ENCODE measurements around the gene NAALADL1. TPM values are rescaled to one million over a fixed set of nuclear protein-coding genes. Genes with fewer than 3 reads are reported as not detected.

NAALADL1 gene
- total RNA-seq, 1 donor from 2014 or later: 27.9 TPM

DNA sequence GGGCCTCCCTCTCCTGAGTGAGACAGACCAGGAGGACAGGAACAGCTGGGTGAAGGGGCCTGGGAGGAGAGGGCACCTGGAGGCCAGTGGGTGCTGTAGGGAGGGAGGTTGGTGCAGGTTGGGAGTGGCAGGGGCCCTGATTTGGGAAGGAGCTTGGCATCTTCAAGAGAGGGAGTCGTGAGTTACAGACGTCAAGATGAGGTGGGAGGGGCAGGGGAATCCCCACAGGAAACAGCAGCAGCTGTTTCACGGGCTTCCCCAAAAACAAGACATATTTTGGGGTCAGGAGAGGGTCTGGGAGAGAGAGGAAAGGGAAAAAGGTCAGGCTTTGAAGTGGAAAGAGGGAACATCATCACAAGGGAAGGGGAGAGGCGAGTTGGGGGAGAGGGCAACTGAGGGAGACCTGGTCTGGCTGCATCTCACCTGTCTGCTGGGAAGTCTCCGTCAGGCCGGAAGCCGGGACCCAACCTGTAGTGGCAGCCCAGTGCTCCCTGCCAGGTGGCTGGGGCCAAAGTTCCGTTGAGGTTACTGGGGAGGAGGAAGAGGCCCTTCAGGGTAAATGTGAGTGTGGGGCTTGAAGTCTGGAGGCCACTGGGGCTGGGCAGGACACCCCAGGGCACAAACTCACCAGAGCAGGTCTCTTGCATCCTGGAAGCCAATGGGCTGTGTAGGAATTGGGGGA lies 4.4 kb downstream of the NAALADL1 start:
- DNase-seq (ENCODE audit: low read depth): no peak
- H3K4me3 ChIP-seq (ENCODE audit: low read depth, low read length): no peak overlapping the region
- no peak for TF ChIP-seq CTCF (conservative IDR thresholded peaks at IDR 0.05; ENCODE audit: low read depth, low read length)

DNA sequence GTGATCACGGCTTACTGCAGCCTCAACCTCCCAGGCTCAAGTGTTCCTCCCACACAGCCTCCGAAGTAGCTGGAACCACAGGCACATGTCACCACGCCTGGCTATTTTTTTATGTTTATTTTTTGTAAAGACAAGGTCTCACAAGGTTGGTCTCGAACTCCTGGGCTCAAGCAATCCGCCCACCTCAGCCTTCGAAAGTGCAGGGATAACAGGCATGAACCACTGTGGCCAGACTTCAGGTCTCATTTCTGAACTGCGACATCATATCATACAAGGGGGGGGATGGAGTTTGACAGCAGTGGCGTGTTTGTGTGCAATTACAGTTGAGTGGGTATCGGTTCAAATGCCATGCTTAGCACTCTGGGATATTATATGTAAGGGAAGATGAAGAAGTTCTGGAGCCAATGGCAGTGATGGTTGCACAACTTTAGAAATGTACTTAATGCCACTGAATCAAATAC lies 6.9 kb downstream of the NAALADL1 start:
- H3K4me3 ChIP-seq (ENCODE audit: low read depth, low read length): no peak overlapping the region
- TF ChIP-seq CTCF (conservative IDR thresholded peaks at IDR 0.05; ENCODE audit: low read depth, low read length): no peak
- no peak for DNase-seq (ENCODE audit: low read depth)

GRCh38 chr11:65047581-65048422 lies 10.6 kb downstream of the NAALADL1 start:
- H3K4me3 ChIP-seq (ENCODE audit: low read depth, low read length): peak overlapping the region; percentile 23
- no peak for TF ChIP-seq CTCF (conservative IDR thresholded peaks at IDR 0.05; ENCODE audit: low read depth, low read length)
- no peak for DNase-seq (ENCODE audit: low read depth)

DNA sequence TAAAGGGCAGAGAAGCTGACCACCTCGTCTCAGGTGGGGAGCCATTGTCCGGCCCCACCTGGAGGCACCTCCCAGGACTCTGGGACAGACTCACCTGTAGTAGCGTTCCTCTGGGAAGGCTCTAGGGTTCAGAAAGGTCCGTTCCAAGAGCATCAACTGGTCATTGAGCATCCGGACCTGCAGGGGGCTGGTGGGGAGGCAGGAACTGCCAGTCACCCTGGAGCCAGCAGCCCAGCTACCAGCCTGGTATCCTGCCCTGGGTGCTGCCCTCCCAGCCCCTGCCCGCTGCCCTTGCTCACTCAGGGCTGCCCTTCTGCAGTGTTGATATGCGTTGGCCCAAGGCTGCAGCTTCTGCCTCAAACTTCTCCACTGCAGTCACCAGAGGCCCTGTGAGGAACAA lies 12.6 kb downstream of the NAALADL1 start:
- TF ChIP-seq CTCF (conservative IDR thresholded peaks at IDR 0.05; ENCODE audit: low read depth, low read length): no peak
- no peak for DNase-seq (ENCODE audit: low read depth)
- no peak overlapping the region for H3K4me3 ChIP-seq (ENCODE audit: low read depth, low read length)

DNA sequence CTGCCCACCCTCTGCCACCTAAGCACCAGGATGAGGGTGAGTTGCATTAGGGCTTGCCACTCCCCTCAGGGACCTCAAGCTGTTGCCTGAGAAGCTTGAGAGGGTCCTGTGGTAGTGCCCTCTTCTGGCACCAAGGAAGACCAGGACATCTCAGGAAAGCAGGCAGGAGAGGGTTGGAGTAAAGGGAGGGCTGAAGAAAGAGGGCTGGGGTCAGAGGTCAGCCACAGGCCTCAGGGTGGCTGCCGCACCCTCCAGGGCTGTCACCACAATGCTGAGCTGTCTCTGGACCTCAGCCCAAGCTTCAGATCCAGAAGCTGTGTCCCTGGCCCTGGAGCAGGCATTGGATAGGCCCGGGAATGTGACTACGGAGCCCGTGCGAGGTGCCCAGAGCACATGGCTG lies 13.3 kb downstream of the NAALADL1 start:
- DNase-seq (ENCODE audit: low read depth): no peak
- TF ChIP-seq CTCF (conservative IDR thresholded peaks at IDR 0.05; ENCODE audit: low read depth, low read length): no peak
- no peak overlapping the region for H3K4me3 ChIP-seq (ENCODE audit: low read depth, low read length)

DNA sequence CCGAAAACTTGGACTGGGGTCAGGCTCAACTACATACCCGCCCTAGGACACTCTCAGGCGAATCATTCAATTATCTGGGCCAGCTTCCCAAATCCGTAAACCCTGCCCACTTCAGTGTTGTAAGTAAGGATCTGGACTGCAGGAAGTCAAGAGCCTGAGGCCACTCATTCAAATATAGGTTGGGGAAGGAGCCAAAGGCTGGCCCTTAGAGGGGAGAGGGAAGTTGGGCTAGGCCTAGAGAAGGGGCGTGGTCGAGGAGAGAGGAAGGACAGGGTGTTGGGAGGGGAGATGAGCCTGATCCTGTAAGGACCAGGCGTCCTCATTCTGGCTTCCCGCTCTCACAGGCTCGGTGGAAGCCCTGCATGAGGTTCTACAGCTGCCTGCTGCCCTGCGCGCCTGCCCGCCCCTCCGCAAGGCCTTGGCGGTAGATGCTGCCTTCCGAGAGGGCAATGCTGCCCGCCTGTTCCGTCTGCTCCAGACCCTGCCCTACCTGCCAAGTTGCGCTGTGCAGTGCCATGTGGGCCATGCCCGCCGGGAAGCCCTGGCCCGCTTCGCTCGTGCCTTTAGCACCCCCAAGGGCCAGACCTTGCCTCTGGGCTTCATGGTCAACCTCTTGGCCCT lies 14.4 kb downstream of the NAALADL1 start:
- no peak for DNase-seq (ENCODE audit: low read depth)
- TF ChIP-seq CTCF (conservative IDR thresholded peaks at IDR 0.05; ENCODE audit: low read depth, low read length): no peak
- H3K4me3 ChIP-seq (ENCODE audit: low read depth, low read length): no peak overlapping the region

Data from epithelial cell of proximal tubule (primary cell).